ENCODE data around the gene FSD2. TPM values are rescaled to one million over a fixed set of nuclear protein-coding genes. Genes with fewer than 3 reads are reported as not detected.

FSD2 gene
- total and polyA plus RNA-seq, 9 of the 15 experiments (the other 6 are each of a cell fraction or from before 2014, with no cell fraction given) = 0.01 to 0.06 TPM; not detected in 7

- TF ChIP-seq ZNF12 (CRISPR knock-in tag; IDR thresholded peaks at IDR 0.05) = peak; percentile 49; the same call in 1 of the 2 replicates
- peak; percentile 97 for TF ChIP-seq ARID1B (IDR thresholded peaks at IDR 0.05)
- TF ChIP-seq CHD4 (IDR thresholded peaks at IDR 0.05; ENCODE audit: insufficient read depth, insufficient replicate concordance, low read depth, low read length, poor library complexity, severe bottlenecking) = no peak
- TF ChIP-seq, protein P1, sequence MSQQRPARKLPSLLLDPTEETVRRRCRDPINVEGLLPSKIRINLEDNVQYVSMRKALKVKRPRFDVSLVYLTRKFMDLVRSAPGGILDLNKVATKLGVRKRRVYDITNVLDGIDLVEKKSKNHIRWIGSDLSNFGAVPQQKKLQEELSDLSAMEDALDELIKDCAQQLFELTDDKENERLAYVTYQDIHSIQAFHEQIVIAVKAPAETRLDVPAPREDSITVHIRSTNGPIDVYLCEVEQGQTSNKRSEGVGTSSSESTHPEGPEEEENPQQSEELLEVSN (IDR thresholded peaks at IDR 0.05; ENCODE audit: borderline replicate concordance in 1 of 2, extremely low read depth in 1 of 2, insufficient read depth in 1 of 2, insufficient read length in 1 of 2, low read depth in 1 of 2, low read length in 1 of 2, poor library complexity in 1 of 2, severe bottlenecking in 1 of 2) = peak; percentile 40 to 48
- TF ChIP-seq NFE2 (IDR thresholded peaks at IDR 0.05; ENCODE audit: low read depth) = peak; percentile 10; the same call in 1 of the 2 replicates
- peak; percentile 21; the same call in 1 of the 2 replicates for TF ChIP-seq SIN3B (IDR thresholded peaks at IDR 0.05; ENCODE audit: low read depth)
- peak; percentile 83 for TF ChIP-seq BCOR (IDR thresholded peaks at IDR 0.05)
- TF ChIP-seq RBFOX2 (IDR thresholded peaks at IDR 0.05; ENCODE audit: low read depth, low read length) = peak; percentile 73
- TF ChIP-seq GATAD2B (IDR thresholded peaks at IDR 0.05; ENCODE audit: borderline replicate concordance) = peak; percentile 46; the same call in 1 of the 2 replicates
- TF ChIP-seq ZFPM2 (CRISPR knock-in tag; IDR thresholded peaks at IDR 0.05) = no peak
- no peak for TF ChIP-seq ZNF174 (CRISPR knock-in tag; IDR thresholded peaks at IDR 0.05)
- no peak for TF ChIP-seq ZNF507 (tag; conservative IDR thresholded peaks at IDR 0.05)
- no peak for TF ChIP-seq DNMT1 (IDR thresholded peaks at IDR 0.05)
- no peak for TF ChIP-seq GTF3C2 (IDR thresholded peaks at IDR 0.05; ENCODE audit: borderline replicate concordance, extremely low read depth, insufficient read length)
- TF ChIP-seq, protein P2, sequence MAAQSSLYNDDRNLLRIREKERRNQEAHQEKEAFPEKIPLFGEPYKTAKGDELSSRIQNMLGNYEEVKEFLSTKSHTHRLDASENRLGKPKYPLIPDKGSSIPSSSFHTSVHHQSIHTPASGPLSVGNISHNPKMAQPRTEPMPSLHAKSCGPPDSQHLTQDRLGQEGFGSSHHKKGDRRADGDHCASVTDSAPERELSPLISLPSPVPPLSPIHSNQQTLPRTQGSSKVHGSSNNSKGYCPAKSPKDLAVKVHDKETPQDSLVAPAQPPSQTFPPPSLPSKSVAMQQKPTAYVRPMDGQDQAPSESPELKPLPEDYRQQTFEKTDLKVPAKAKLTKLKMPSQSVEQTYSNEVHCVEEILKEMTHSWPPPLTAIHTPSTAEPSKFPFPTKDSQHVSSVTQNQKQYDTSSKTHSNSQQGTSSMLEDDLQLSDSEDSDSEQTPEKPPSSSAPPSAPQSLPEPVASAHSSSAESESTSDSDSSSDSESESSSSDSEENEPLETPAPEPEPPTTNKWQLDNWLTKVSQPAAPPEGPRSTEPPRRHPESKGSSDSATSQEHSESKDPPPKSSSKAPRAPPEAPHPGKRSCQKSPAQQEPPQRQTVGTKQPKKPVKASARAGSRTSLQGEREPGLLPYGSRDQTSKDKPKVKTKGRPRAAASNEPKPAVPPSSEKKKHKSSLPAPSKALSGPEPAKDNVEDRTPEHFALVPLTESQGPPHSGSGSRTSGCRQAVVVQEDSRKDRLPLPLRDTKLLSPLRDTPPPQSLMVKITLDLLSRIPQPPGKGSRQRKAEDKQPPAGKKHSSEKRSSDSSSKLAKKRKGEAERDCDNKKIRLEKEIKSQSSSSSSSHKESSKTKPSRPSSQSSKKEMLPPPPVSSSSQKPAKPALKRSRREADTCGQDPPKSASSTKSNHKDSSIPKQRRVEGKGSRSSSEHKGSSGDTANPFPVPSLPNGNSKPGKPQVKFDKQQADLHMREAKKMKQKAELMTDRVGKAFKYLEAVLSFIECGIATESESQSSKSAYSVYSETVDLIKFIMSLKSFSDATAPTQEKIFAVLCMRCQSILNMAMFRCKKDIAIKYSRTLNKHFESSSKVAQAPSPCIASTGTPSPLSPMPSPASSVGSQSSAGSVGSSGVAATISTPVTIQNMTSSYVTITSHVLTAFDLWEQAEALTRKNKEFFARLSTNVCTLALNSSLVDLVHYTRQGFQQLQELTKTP (IDR thresholded peaks at IDR 0.05; ENCODE audit: low read depth in 1 of 2, partially characterized antibody in 2 of 2) = peak in 1 of 2 experiments; percentile 73
Observed at GRCh38 chr15:82849556-82850512, 44.0 kb upstream of the FSD2 start (continued).
